CD14-positive monocyte (primary cell): ENCODE results near the gene ITGA3. TPM values are rescaled to one million over a fixed set of nuclear protein-coding genes. Genes with fewer than 3 reads are reported as not detected.

Experiments
- DNase-seq, 3 donors: peaks; one replicate each; pipeline ENCODE4 v3.0.0-alpha.2; 2011 to 2022
- H2AFZ ChIP-seq: 2 replicates; pipeline ENCODE4 v1.6.0; 2012; ENCODE audit warnings: mild to moderate bottlenecking, low read depth, low read length, inconsistent platforms; ENCODE audit not compliant: insufficient read depth, poor library complexity, severe bottlenecking
- H3K27ac ChIP-seq, 2 donors: 1 replicate in 1 of 2; 2 replicates in 1 of 2; pipeline ENCODE4 v1.5.1; 2012 to 2013; ENCODE audit warnings: low read length in 2 of 2, control low read depth in 1 of 2, inconsistent platforms in 1 of 2, low read depth in 1 of 2, mild to moderate bottlenecking in 1 of 2
- H3K27me3 ChIP-seq, 2 donors: one replicate each; pipeline versions ENCODE4 v1.6.0 to v1.6.1; 2011 to 2013; ENCODE audit warnings: low read length in 2 of 2; ENCODE audit not compliant: control insufficient read depth in 2 of 2, insufficient read depth in 2 of 2
- H3K36me3 ChIP-seq, 2 donors: replicated peaks in 1 of 2; 1 replicate in 1 of 2; 2 replicates in 1 of 2; pipeline versions ENCODE4 v1.5.1 to v1.6.1; 2012 to 2013; ENCODE audit warnings: low read length in 2 of 2, control low read depth in 1 of 2, inconsistent platforms in 1 of 2, mild to moderate bottlenecking in 1 of 2; ENCODE audit not compliant: insufficient read depth in 2 of 2, control insufficient read depth in 1 of 2
- H3K4me1 ChIP-seq, 2 donors: 1 replicate in 1 of 2; 2 replicates in 1 of 2; pipeline versions ENCODE4 v1.5.1 to v1.6.1; 2012 to 2013; ENCODE audit warnings: low read length in 2 of 2, control low read depth in 1 of 2, inconsistent platforms in 1 of 2, mild to moderate bottlenecking in 1 of 2, moderate library complexity in 1 of 2; ENCODE audit not compliant: insufficient read depth in 2 of 2, control insufficient read depth in 1 of 2
- H3K4me2 ChIP-seq: replicated peaks from 2 replicates; pipeline ENCODE3; 2012; ENCODE audit warnings: low read length, moderate library complexity, mild to moderate bottlenecking; ENCODE audit not compliant: poor library complexity, severe bottlenecking; ENCODE audit errors: extremely low read depth
- H3K4me3 ChIP-seq, 3 experiments: fragments of 200-600 bp in 1 of 3; sonication (generic) in 1 of 3; replicated peaks in 1 of 3; 1 replicate in 2 of 3; 2 replicates in 1 of 3; pipeline ENCODE4 v1.5.1; 2011 to 2013; ENCODE audit warnings: low read length in 3 of 3, mild to moderate bottlenecking in 3 of 3, control low read depth in 2 of 3, low read depth in 2 of 3, inconsistent platforms in 1 of 3, moderate library complexity in 1 of 3
- H3K79me2 ChIP-seq: 2 replicates; pipeline ENCODE4 v1.6.0; 2012; ENCODE audit warnings: mild to moderate bottlenecking, control low read depth, inconsistent platforms, low read length, moderate library complexity; ENCODE audit not compliant: insufficient read depth
- H3K9ac ChIP-seq: 2 replicates; pipeline ENCODE4 v1.6.0; 2017; ENCODE audit warnings: low read length, mild to moderate bottlenecking; ENCODE audit not compliant: insufficient read depth, poor library complexity, severe bottlenecking
- H3K9me3 ChIP-seq, 2 donors: replicated peaks in 1 of 2; 1 replicate in 1 of 2; 2 replicates in 1 of 2; pipeline versions ENCODE4 v1.5.1 to v1.6.1; 2012 to 2013; ENCODE audit warnings: low read length in 2 of 2, control low read depth in 1 of 2; ENCODE audit not compliant: control insufficient read depth in 1 of 2, insufficient read depth in 1 of 2
- H4K20me1 ChIP-seq: 2 replicates; pipeline ENCODE4 v1.6.0; 2012; ENCODE audit warnings: mild to moderate bottlenecking, low read length, control low read depth, moderate library complexity; ENCODE audit not compliant: insufficient read depth
- H3K27ac Mint-ChIP-seq, 7 donors: one replicate each; pipeline ENCODE4 v1.8.0; 2020; ENCODE audit warnings: mild to moderate bottlenecking in 7 of 7, mixed read lengths in 7 of 7, moderate library complexity in 6 of 7, inconsistent platforms in 2 of 7
- H3K27me3 Mint-ChIP-seq, 3 donors: one replicate each; pipeline ENCODE4 v1.8.0; 2021 to 2022; ENCODE audit warnings: low read depth in 3 of 3, mild to moderate bottlenecking in 3 of 3, mixed read lengths in 3 of 3, moderate library complexity in 3 of 3, inconsistent platforms in 1 of 3
- H3K36me3 Mint-ChIP-seq, 2 donors: one replicate each; pipeline ENCODE4 v1.8.0; 2020; ENCODE audit warnings: mixed read lengths in 2 of 2, inconsistent platforms in 1 of 2, mild to moderate bottlenecking in 1 of 2
- H3K4me1 Mint-ChIP-seq: one replicate; pipeline ENCODE4 v1.8.0; 2020; ENCODE audit warnings: mild to moderate bottlenecking, mixed read lengths
- H3K4me3 Mint-ChIP-seq, 2 donors: one replicate each; pipeline ENCODE4 v1.8.0; 2020; ENCODE audit warnings: mild to moderate bottlenecking in 2 of 2, mixed read lengths in 2 of 2, moderate library complexity in 1 of 2
- H3K9me3 Mint-ChIP-seq, 7 donors: one replicate each; pipeline ENCODE4 v1.8.0; 2020 to 2022; ENCODE audit warnings: mixed read lengths in 7 of 7, mild to moderate bottlenecking in 6 of 7, moderate library complexity in 6 of 7, inconsistent platforms in 2 of 7
- CTCF ChIP-seq: fragments of 200-600 bp; IDR thresholded peaks from one replicate; pipeline ENCODE4 v1.8.0; 2022; ENCODE audit warnings: antibody characterized with exemption, mild to moderate bottlenecking
- WGBS: methylation state at CpG from one replicate; pipeline ENCODE4 v1.1.5; 2013; ENCODE audit warnings: missing lambda C conversion rate; ENCODE audit not compliant: insufficient coverage; 5-methylcytosine and 5-hydroxymethylcytosine counted together
- intact Hi-C, 2 donors: fragments of 100-400 bp; cut with micrococcal nuclease; formaldehyde crosslinking; loops; one replicate each; pipeline versions ENCODE4 v1.15.0 to v1.15.1; 2023
- polyA plus RNA-seq, 3 donors: library from polyadenylated mRNA; depleted of rRNA in 1 of 3; unstranded in 2 of 3; stranded (reverse) in 1 of 3; fragments of 300-500 nt in 2 of 3; fragments of >200 nt in 1 of 3; fragmentation: Illumina TruSeq in 2 of 3; gene quantifications; 1 replicate in 2 of 3; 2 replicates in 1 of 3; pipeline ENCODE4 v1.2.3, GENCODE V29; 2012 to 2021

Gene ITGA3
- polyA plus RNA-seq, 3 donors = 0.31 to 0.36 TPM; not detected in 1

- Histone ChIP-seq H3K4me1 (no peaks in the 10 kb centered on the region), H3K27me3 (peaks cover under 1 to 1% of the 10 kb centered on the region in 2 donors), H3K36me3 (no peaks in the 10 kb centered on the region), H3K4me3 (no peak overlapping the region), H3K27ac (no peak overlapping the region), H2AFZ (no peak overlapping the region), H3K9me3 (no peaks in the 10 kb centered on the region), H4K20me1 (no peaks in the 10 kb centered on the region), H3K4me2 (no peak overlapping the region), H3K79me2 (no peaks in the 10 kb centered on the region), H3K9ac (no peak overlapping the region)
- no peaks in the 10 kb centered on the region for H3K9me3 Mint-ChIP-seq
- intact Hi-C loops = no loop called here
- peaks cover 8% of the 10 kb centered on the region for H3K4me1 Mint-ChIP-seq
- no peak overlapping the region for H3K27ac Mint-ChIP-seq
- no peaks in the 10 kb centered on the region for H3K36me3 Mint-ChIP-seq
- H3K4me3 Mint-ChIP-seq = no peak overlapping the region
- TF ChIP-seq CTCF = no peak
- no peak for DNase-seq
- peaks cover 11 to 20% (median 15%) of the 10 kb centered on the region in 3 donors for H3K27me3 Mint-ChIP-seq
- WGBS = 97% methylated on average over 10 of the region's 17 CpGs
Measured at GRCh38 chr17:50048146-50048720, 7.7 kb upstream of the ITGA3 start.

GRCh38 chr17:50048988-50049387 lies 6.9 kb upstream of the ITGA3 start:
- Mint-ChIP-seq H3K4me1 (peaks cover 8% of the 10 kb centered on the region), H3K27ac (no peak overlapping the region), H3K36me3 (no peaks in the 10 kb centered on the region), H3K27me3 (peaks cover 17 to 27% (median 21%) of the 10 kb centered on the region in 3 donors), H3K9me3 (no peaks in the 10 kb centered on the region), H3K4me3 (no peak overlapping the region)
- 92% methylated on average over 4 of the region's 4 CpGs for whole genome bisulfite sequencing
- Histone ChIP-seq H3K4me2 (no peak overlapping the region), H3K9ac (no peak overlapping the region), H3K36me3 (no peaks in the 10 kb centered on the region), H3K27ac (no peak overlapping the region), H2AFZ (no peak overlapping the region), H3K27me3 (peaks cover 8 to 9% of the 10 kb centered on the region in 2 donors), H3K79me2 (no peaks in the 10 kb centered on the region), H4K20me1 (no peaks in the 10 kb centered on the region), H3K4me3 (no peak overlapping the region), H3K9me3 (no peaks in the 10 kb centered on the region), H3K4me1 (no peaks in the 10 kb centered on the region)
- no peak for TF ChIP-seq CTCF
- no peak for DNase-seq
- intact Hi-C loops = no loop called here
